ENCODE results near the gene CD2AP. TPM values are rescaled to one million over a fixed set of nuclear protein-coding genes. Genes with fewer than 3 reads are reported as not detected.
A peak's percentile ranks its signal among the peaks of the same experiment; 100 is the strongest.
"Not testable (repeated sequence)": the region's sequence is repeated elsewhere in the genome, so short reads cannot be mapped to it uniquely, and the experiment has no call there.

The CD2AP gene
- total RNA-seq, 1 experiment from 2014 or later, result 23.3 TPM

GRCh38 chr6:47456536-47456975 is 21.0 kb upstream of the CD2AP start:
- no peak for DNase-seq (ENCODE audit: low read depth)

GRCh38 chr6:47457370-47457769 is 20.2 kb upstream of the CD2AP start:
- no peak for DNase-seq (ENCODE audit: low read depth)

- DNase-seq (ENCODE audit: low read depth), result no peak
Measured at GRCh38 chr6:47464052-47464451, 13.5 kb upstream of the CD2AP start.

DNA sequence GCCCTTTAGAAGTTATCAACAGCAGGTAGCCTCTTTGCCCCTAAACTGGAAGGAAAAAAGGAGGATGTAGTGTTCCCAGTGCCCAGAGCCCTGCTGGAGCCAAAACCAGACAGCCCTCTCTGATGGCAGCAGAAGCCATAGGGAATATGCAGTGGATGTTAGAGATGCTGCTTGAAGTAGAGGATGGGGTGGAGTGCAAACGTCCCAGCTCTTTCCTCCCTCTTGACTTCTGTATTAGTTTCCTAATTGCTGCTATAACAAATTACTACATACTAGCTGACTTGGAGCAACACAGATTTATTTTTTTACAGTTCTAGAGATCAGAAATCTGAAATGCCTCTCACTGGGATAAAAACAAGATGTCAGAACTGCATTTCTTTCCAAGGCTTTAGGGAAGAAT is 12.5 kb upstream of the CD2AP start:
- DNase-seq (ENCODE audit: low read depth), result no peak

DNA sequence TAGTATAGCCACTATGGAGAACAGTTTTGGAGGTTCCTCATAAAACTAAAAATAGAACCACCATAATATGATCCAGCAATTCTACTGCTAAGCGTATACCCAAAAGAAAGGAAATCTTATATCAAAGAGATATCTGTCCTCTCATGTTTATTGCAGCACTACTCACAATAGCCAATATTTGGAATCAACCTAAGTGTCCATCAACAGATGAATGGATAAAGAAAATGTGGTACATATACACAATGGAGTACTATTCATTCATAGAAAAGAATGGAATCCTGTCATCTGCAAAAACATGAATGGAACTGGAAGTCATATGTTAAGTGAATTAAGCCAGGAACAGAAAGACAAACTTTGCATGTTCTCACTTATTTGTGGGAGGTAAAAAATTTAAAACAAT is 5.7 kb upstream of the CD2AP start:
- no peak for DNase-seq (ENCODE audit: low read depth)

- no peak for DNase-seq (ENCODE audit: low read depth)
Measured at GRCh38 chr6:47473791-47474346, 3.7 kb upstream of the CD2AP start.

- DNase-seq (ENCODE audit: low read depth), result no peak
Measured at GRCh38 chr6:47475319-47475816, 2.2 kb upstream of the CD2AP start.

DNA sequence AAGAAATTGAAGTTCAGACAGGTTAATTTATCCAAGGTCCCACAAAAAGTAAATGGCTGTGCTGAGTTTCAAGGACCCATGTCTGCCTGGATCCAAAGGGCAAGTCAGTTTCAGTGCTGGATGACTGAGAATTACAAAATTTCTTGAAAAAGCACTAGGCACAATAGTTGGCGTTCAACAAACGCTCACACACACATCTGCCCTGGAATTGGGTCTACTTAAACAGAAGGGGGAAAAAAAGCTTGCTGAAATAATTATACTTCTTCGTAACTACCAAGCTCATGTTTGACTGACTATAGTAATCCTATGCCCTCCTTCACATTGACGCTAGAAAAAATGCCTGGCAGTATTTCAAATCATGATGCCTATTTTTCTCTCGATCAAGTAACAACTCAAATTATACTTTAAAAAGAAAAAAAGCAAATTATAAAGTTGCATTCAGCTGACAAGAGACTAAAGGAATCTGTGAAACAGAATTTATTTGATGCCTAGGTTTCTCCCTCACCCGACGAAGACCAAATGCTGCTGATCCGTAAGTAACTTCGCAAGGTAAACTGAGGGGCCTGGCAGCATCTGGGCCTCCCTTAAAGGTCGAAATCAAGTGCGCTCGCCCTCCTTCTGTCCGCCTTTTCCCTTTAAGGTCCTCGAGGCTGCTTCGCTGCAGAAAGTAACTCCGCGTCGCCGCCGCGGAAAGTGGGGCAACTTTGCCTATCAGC is 650 bp upstream of the CD2AP start:
- no peak for DNase-seq (ENCODE audit: low read depth)

DNA sequence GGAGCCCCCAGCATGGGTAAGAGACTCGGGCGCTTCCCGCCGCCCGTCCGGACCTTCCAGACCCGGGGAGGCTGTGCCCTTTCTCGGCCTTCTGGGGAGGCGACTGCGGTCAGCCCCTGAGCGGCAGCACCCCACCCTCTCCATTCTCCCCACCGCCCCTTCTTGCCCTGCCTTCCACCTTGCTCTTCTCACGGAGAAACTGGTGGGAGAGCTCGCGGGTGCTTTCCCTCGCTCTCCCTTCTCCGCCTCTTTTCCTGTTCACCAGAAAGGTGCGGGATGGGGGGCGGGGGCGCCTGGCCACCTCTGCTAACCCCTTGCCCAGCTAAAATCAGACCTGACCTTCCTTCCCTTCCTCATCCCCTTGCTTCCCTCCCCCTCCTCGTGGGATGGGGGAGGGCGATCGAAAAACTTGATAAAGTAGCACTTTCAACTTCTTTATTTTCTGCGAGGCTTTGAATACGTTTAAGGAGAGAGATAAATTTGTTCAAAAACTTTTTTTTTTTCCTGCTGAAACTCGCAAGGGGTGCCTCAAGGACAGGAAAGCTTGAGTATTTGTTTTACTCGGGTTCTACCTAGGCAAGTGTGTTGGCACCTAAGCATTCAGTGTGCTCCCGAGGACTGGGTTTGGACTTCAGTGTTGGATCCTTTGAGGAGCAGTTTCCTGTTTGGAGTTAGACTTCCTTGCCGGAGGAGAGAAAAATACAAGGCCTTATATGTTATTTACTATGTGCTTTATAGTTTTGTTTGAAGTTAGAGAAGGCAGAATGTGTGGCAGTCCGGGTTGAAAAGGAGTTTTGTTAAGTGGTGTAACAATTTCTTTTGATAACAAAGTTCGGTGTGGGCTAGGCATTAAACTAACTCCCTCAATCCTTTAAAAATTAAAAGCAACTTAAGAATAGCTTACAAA is 897 bp downstream of the CD2AP start:
- peak; percentile 28 for DNase-seq (ENCODE audit: low read depth)

- peak; percentile 0 for DNase-seq (ENCODE audit: low read depth)
Measured at GRCh38 chr6:47479140-47479508, 1.5 kb downstream of the CD2AP start.

DNA sequence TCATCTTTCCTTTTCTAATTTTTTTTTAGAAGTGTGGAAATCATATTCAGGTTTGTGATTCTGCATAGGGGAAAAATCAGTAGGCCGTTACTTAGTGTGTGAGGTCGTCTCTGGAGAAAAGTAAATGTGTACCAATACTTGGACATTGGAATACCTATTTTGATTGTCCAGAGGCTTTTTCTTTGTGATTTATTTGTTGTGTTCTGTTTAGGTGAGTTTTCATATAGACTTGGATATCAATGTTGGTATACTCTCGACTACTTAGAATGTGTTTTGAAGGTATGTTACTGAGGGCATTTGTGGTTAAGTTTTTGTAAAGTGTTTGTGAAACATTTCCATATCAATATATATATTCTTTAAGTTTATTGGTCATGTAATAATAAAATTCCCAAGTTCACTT is 2.3 kb downstream of the CD2AP start:
- DNase-seq (ENCODE audit: low read depth), result no peak

- DNase-seq (ENCODE audit: low read depth), result not testable (repeated sequence)
Measured at GRCh38 chr6:47481213-47481612, 3.6 kb downstream of the CD2AP start.

GRCh38 chr6:47481806-47482205 is 4.2 kb downstream of the CD2AP start:
- no peak for DNase-seq (ENCODE audit: low read depth)

GRCh38 chr6:47483516-47483852 is 5.9 kb downstream of the CD2AP start:
- DNase-seq (ENCODE audit: low read depth), result peak; percentile 3

DNA sequence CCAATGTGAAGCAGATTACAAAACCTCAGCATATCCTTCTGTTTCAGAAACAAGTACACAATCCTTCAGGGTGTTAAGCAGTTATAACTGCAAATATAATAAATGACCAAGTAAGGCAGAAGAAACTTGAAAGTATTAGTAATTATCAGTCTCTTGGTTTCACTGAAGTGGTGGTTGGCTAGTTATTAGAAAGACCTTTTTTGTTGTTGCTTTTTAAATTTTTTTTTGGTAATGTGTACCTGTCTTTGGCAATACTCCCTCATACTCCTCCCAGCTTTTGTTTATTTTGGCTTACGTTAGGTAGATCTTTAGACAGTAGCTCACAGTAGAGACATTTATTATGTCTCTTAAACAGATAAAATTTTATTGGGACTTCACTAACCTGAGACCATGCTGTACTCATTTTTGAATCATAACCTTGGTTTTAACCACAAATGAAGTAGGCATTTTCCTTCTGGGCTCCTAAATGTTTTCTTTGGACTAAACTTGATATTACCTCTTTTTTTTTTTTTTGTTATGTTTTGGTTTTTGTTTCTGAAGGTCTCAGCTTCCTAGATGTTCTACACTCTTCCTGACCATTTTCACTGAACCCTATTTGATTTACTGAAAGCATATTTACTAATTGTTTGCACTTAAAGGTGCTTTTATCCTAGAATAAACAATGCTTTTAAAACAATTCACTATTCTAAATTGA is 6.4 kb downstream of the CD2AP start:
- peak; percentile 74 for DNase-seq (ENCODE audit: low read depth)

- DNase-seq (ENCODE audit: low read depth), result peak; percentile 83
Measured at GRCh38 chr6:47484616-47485015, 7.0 kb downstream of the CD2AP start.

DNA sequence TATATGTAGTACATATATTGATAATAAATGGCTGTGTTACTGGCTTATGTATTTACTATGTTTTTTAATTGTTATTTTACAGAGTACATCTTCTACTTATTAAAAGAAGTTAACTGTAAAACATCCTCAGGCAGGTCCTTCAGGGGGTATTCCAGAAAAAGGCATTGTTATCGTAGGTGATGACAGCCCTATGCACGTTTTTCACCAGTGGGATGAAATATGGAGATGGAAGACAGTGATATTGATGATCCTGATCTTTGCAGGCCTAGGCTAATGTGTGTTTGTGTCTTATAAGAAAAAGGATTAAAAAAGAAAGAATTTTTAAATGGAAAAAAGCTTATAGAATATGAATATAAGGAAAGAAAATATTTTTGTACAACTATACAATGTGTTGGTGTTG is 7.5 kb downstream of the CD2AP start:
- no peak for DNase-seq (ENCODE audit: low read depth)

DNA sequence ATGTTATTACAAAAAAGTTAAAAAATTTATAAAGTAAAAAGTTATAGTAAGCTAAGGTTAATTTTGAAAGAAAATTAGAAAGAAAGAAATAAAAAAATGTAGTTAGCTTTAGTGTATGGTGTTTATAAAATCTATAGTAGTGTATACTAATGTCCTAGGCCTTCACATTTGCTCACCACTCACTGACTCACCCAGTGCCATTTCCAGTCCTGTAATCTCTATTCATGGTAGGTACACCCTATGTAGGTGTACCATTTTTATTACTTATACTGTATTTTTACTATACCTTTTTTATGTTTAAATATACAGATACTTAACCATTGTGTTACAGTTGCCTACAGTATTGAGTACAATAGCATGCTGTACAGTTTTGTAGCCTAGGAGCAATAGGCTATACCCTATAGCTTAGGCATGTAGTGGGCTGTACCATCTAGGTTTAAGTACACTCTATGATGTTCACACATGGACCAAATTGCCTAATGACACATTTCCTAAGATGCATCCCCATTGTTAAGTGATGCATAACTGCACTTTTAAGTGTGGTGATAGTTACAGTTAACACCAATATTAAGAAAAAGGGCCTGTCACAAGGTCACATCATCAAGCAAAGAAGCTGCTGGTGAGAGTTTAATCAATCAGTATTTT is 8.0 kb downstream of the CD2AP start:
- no peak for DNase-seq (ENCODE audit: low read depth)

DNA sequence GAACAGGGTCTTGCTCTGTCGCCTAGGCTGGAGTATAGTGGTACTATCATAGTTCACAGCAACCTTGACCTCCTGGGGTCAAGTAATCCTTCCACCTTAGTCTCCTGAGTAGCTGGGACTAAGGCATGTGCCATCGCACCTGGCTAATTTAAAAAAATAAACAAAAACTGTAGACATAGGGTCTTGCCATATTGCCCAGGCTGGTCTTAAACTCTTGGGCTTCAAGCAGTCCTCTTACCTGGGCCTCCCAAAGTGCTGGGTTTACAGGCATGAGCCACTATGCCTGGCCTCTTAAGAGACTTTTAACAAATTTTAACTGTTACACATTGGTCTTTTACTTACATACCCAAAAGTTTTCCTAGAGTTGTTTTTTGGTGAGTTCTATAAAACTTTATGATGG is 12.4 kb downstream of the CD2AP start:
- no peak for DNase-seq (ENCODE audit: low read depth)

DNA sequence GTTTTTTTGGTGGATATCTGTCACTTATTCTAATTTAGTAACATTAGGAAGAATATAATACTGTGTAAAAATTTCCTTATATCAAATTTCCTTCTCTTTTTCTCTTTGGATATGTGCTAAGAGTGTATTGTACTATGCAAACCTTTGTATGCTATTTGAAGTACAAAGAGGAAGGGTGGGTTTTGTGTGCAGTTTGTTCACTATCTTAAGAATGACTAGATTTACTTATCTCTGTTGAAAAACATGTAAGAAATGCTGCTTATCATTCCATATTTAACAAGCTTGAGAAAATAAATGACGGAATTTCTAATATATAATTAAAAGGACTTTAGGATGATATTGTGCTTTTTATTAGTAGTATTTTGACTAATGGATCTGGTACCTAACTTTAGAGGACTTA is 13.1 kb downstream of the CD2AP start:
- DNase-seq (ENCODE audit: low read depth), result no peak

- DNase-seq (ENCODE audit: low read depth), result no peak
Measured at GRCh38 chr6:47492355-47492754, 14.8 kb downstream of the CD2AP start.

All from HT1080 (cell line).